ENCODE results near the gene HDAC7. TPM values are rescaled to one million over a fixed set of nuclear protein-coding genes. Genes with fewer than 3 reads are reported as not detected.

The HDAC7 gene
- total and polyA plus RNA-seq, 12 donors = 9.1 to 184 (median 147) TPM

DNA sequence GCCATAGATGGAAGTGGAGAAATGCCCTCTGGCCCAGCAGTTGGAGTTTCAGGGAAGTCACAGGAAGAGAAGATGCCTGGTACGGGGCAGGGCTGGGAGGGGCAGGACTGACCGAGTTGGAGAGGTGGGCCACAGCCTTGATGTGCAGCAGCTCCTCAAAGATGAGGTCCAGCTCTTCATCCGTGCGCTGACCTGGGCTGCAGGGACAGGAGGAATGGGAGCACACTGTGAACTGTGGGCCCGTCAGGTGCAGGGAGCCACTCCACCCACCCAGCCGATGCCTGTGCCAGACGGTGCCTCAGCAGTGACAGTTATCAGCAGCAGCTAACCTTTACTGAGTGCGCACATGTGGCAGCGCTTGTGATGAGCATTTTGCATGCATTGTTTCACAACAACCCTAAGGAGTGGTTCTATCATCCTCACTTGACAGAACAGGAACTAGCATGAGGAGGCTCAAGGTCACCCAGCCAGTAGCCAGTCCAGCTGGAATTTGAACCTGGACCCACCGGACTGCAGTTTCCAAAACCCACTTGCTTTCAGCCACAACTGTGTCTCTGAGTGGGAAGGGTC, 69.4 kb downstream of the HDAC7 start:
- Histone ChIP-seq H3K4me3 (no peak overlapping the region), H3K27ac (no peak overlapping the region), H3K36me3 (replicated peaks in 1 of 2) (no peaks in the 10 kb centered on the region), H3K4me1 (replicated peaks in 1 of 2) (no peaks in the 10 kb centered on the region), H3K9me3 (replicated peaks in 1 of 3) (no peaks in the 10 kb centered on the region), H3K27me3 (no peaks in the 10 kb centered on the region)
- TF ChIP-seq, protein P1, sequence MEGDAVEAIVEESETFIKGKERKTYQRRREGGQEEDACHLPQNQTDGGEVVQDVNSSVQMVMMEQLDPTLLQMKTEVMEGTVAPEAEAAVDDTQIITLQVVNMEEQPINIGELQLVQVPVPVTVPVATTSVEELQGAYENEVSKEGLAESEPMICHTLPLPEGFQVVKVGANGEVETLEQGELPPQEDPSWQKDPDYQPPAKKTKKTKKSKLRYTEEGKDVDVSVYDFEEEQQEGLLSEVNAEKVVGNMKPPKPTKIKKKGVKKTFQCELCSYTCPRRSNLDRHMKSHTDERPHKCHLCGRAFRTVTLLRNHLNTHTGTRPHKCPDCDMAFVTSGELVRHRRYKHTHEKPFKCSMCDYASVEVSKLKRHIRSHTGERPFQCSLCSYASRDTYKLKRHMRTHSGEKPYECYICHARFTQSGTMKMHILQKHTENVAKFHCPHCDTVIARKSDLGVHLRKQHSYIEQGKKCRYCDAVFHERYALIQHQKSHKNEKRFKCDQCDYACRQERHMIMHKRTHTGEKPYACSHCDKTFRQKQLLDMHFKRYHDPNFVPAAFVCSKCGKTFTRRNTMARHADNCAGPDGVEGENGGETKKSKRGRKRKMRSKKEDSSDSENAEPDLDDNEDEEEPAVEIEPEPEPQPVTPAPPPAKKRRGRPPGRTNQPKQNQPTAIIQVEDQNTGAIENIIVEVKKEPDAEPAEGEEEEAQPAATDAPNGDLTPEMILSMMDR (IDR thresholded peaks at IDR 0.05) = no peak
- TF ChIP-seq POLR2A (IDR thresholded peaks at IDR 0.05) = no peak
- intact Hi-C loops (cut with DNase I) = no loop called here
- WGBS, 4 donors = 87 to 89% (median 87%) methylated on average over 8 to 10 of the region's 10 CpGs
- DNase-seq = no peak

DNA sequence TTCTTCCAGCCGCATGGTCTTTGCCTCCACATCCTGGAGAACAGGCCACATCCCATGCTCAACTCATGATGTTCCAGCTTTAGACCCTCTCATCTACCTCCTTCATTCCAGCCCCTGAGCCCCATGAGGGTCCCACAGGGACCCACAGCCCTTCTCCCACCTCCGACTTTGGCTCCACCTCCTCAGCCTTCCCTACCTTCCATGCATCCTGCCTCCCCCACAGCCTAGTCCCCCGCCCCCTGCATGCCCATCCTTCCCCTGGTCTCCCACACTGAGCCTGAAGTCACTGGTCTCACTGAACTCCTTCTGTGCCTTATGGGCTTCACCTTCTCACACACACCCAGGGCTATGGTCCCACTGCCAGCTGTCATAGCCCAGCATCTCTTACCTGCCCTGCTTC, 70.8 kb downstream of the HDAC7 start:
- Histone ChIP-seq H3K36me3 (replicated peaks in 1 of 2) (no peaks in the 10 kb centered on the region), H3K27ac (no peak overlapping the region), H3K4me3 (no peak overlapping the region), H3K4me1 (replicated peaks in 1 of 2) (no peaks in the 10 kb centered on the region), H3K9me3 (replicated peaks in 1 of 3) (no peaks in the 10 kb centered on the region), H3K27me3 (no peaks in the 10 kb centered on the region)
- 90 to 100% (median 96%) methylated on average over 3 of the region's 3 CpGs for WGBS, 4 donors
- intact Hi-C loops (cut with DNase I) = loop anchor here in 1 of 2 donors (10.0 kb wide), 1 partner anchor 196 kb away; no protein-coding TSS in a partner anchor
- DNase-seq = no peak
- TF ChIP-seq, protein P1 (IDR thresholded peaks at IDR 0.05) = no peak
- no peak for TF ChIP-seq POLR2A (IDR thresholded peaks at IDR 0.05)

DNA sequence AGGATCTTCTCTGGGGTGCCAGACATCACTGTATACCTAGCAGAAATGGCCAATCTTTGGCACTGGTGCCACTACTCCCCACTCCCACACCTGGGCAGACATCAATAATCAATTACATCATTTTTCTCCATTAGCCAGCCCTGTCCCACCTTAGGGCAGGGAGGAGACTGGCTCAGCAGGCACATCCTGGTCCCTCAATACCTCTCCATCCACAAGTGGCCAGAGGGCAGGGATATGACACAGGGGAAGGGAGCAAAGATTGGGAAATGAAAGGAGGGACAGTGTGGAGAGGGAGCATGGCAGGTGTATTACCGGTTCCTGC, 71.2 kb downstream of the HDAC7 start:
- DNase-seq = no peak
- H3K4me1 ChIP-seq (replicated peaks in 1 of 2) = no peaks in the 10 kb centered on the region
- H3K36me3 ChIP-seq (replicated peaks in 1 of 2) = no peaks in the 10 kb centered on the region
- TF ChIP-seq POLR2A (IDR thresholded peaks at IDR 0.05) = no peak
- intact Hi-C loops (cut with DNase I) = loop anchor here in 1 of 2 donors (10.0 kb wide), 1 partner anchor 196 kb away; no protein-coding TSS in a partner anchor
- WGBS, 4 donors = 79 to 100% (median 88%) methylated on average over 1 of the region's 1 CpG
- no peaks in the 10 kb centered on the region for H3K9me3 ChIP-seq (replicated peaks in 1 of 3)
- no peak overlapping the region for H3K27ac ChIP-seq
- H3K4me3 ChIP-seq = no peak overlapping the region
- H3K27me3 ChIP-seq = no peaks in the 10 kb centered on the region

- H3K36me3 ChIP-seq (replicated peaks in 1 of 2) = no peaks in the 10 kb centered on the region
- DNase-seq = no peak
- no peaks in the 10 kb centered on the region for H3K9me3 ChIP-seq (replicated peaks in 1 of 3)
- no peak overlapping the region for H3K27ac ChIP-seq
- H3K4me1 ChIP-seq (replicated peaks in 1 of 2) = no peaks in the 10 kb centered on the region
- H3K27me3 ChIP-seq = no peaks in the 10 kb centered on the region
- intact Hi-C loops (cut with DNase I) = loop anchor here in 1 of 2 donors (10.0 kb wide), 1 partner anchor 197 kb away; no protein-coding TSS in a partner anchor
- 90 to 96% (median 93%) methylated on average over 7 to 14 of the region's 14 CpGs for WGBS, 4 donors
- no peak overlapping the region for H3K4me3 ChIP-seq
- TF ChIP-seq, protein P1 (IDR thresholded peaks at IDR 0.05) = no peak
- no peak for TF ChIP-seq POLR2A (IDR thresholded peaks at IDR 0.05)
Measured at GRCh38 chr12:47747596-47748506, 71.9 kb downstream of the HDAC7 start.

All from adrenal gland (tissue), 12 donors.